IPS-18c (cell line): ENCODE data around the gene GOLM1.

ENCODE experiments used
- H3K4me3 ChIP-seq: 2 replicates; pipeline ENCODE4 v1.7.0; 2013; ENCODE audit warnings: low read depth, mild to moderate bottlenecking, low read length, moderate library complexity; ENCODE audit not compliant: insufficient read depth
- H3K9me3 ChIP-seq: one replicate; pipeline ENCODE4 v1.6.1; 2013; ENCODE audit warnings: mild to moderate bottlenecking, low read length, moderate library complexity; ENCODE audit not compliant: control insufficient read depth, insufficient read depth

Gene GOLM1

GRCh38 chr9:86097510-86098224 is 1.7 kb downstream of the GOLM1 start:
- Histone ChIP-seq H3K4me3 (no peak overlapping the region; the same call in 1 of the 2 replicates), H3K9me3 (no peaks in the 10 kb centered on the region)

- Histone ChIP-seq H3K4me3 (no peak overlapping the region), H3K9me3 (no peaks in the 10 kb centered on the region)
Observed at GRCh38 chr9:86096386-86096785, 3.0 kb downstream of the GOLM1 start.

DNA sequence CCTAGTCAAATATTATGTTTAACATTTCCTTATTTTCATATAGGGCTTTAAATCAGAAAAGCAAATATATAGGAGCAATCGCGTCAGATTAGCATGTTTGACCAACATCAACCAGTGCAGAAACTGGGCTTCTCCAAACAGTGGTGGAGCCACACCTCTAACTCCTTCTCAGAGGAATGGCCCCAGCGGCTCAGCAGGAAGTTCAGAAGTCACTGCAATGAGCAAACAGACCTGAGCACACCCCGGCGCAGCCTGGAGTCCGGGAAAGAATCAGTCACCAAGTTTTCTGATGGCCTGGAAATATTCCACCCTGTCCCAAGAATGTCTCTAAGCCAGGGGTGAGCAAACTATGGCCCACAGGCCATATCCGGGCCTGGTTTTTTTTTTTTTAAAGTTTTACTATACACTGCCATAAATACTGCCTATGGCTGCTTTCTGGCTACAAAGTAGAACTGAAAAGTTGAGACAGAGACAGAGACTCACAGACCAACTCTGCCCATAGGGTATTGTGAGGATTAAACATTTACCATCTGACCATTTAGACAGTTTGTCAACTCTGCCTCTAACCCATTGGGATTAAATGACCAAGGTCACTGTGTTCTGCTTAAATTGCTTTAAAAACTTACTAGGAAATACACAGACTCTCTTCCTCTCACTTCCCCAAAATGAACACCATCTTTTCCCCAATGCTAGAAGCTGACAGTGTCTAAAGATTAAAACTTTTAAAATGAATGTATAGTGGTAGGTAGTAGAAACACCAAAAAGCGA is 5.4 kb downstream of the GOLM1 start:
- Histone ChIP-seq H3K9me3 (no peaks in the 10 kb centered on the region), H3K4me3 (no peak overlapping the region)

DNA sequence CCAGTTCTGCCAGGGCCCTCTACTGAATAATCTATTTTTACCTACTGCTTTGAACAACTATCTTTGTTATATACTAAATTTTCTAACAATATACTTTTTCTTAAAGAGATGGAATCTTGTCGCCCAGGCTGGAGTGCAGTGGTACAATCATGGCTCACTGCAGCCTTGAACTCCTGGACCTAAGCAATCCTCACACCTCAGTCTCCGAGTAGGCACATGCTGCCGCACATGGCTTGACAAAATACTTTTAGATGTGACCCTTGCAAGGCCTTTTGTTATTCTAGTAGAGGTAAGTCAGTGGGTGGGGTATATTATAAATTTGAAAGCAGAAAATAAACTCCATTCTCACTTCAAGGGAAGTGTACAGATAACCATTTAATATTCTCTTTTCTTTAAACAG is 7.9 kb downstream of the GOLM1 start:
- Histone ChIP-seq H3K9me3 (no peaks in the 10 kb centered on the region), H3K4me3 (no peak overlapping the region)

- Histone ChIP-seq H3K9me3 (no peaks in the 10 kb centered on the region), H3K4me3 (no peak overlapping the region)
Observed at GRCh38 chr9:86082870-86083269, 16.5 kb downstream of the GOLM1 start.

GRCh38 chr9:86079865-86080469 is 19.4 kb downstream of the GOLM1 start:
- Histone ChIP-seq H3K4me3 (no peak overlapping the region), H3K9me3 (no peaks in the 10 kb centered on the region)

DNA sequence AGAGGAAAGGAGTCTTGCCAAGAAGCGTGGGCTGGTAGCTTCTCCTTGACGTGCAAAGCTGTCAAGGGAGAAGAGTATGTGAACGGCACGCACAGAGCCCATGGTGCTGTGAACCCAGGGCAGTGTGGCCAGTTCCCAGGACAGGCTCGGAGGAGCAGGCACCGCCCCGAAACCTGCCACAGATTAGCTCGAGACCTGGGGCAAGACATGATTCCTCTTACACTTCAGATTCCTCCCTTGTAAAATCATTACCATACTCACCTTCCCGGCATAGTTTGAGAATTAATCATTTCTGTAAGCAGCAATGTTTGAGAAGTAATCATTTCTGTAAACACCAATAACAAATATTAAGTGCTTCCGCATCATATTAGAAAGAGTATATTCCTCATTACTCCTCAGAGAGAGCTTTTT is 19.9 kb downstream of the GOLM1 start:
- no peaks in the 10 kb centered on the region for H3K9me3 ChIP-seq
- no peak overlapping the region for H3K4me3 ChIP-seq

GRCh38 chr9:86078731-86079130 is 20.6 kb downstream of the GOLM1 start:
- H3K9me3 ChIP-seq: no peaks in the 10 kb centered on the region

DNA sequence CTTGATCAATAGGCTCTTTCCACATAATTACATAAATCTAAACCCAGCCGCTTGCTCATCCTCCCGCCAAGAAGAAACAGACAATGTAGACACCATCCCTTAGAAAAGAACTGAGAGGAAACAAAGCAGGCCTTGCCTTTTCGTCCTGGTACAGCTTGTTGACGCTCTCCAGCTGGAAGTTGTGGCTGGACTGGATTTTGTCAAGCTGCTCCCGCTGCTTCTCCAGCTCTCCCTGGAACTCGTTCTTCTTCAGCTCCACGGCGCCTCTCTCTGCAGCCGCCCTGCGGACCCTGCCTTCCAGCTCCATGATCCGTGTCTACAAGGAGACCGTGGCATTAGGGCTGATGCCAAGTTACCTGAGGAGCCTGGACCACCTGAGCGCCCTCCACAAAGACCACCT is 22.1 kb downstream of the GOLM1 start:
- no peak overlapping the region for H3K4me3 ChIP-seq
- no peaks in the 10 kb centered on the region for H3K9me3 ChIP-seq

More at GRCh38 chr9:86078731-86079130, 20.6 kb downstream of the GOLM1 start:
- no peak overlapping the region for H3K4me3 ChIP-seq

DNA sequence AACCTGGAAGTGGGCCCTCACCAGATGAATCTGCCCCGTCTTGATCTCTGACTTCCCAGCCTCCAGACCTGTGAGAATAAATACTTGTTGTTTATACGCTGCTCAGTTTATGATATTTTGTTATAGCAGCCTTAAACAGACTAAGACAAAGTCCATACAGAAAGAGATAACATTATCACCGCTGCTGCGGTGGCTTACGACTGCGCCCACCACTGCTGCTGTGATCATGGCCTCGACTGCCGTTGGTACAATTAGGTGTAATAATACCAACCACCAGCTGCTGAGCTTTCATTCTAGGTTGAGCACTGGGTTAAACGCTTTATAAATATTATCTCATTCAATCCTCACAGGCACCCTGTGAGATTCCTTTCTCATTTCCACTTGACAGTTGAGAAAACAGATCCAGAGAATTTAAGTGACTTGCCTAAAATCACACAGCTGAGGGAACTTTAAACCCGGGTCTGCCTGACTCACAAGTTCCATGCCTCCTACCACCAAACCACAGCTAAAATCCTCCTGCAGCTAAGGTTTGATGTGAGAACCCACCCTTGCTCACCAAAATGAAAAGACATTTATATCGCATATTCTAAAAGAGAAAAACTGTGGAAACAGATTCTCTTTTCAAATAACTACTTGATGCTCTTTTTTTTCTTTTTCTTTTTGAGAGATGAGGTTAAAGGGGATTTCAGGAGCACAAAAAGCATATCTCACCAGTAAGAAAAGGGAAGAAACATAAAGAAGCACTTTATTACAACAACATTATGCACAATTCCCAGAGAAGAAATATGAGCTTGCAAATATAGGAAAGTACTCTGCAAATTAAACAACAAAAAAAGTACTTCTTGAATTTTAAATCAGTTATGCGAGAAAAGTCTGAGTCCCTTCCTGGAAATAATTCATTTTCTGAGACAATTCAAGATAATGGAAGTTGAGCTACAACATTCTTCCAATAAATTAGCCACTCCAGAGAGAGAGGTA is 23.9 kb downstream of the GOLM1 start:
- no peak overlapping the region for H3K4me3 ChIP-seq
- H3K9me3 ChIP-seq: no peaks in the 10 kb centered on the region

DNA sequence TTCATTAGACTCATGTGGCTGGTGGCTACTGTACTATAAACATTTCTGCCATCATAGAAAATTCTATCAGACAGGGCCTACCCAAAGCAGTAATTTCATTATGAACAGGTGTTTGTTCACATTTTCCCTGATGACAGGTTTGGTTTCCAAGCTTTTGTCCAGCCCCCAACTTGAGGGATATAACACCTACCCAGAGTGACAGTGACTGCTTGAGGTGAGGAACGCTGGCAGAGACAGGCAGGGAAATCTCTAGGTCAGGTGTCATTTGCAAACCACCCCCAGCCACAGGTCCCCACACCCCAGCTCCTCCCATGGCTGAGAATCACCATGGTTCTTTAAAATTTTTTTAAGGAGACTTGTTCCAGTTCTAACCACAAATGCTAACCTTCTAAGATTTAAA is 25.5 kb downstream of the GOLM1 start:
- Histone ChIP-seq H3K9me3 (no peaks in the 10 kb centered on the region), H3K4me3 (no peak overlapping the region)

DNA sequence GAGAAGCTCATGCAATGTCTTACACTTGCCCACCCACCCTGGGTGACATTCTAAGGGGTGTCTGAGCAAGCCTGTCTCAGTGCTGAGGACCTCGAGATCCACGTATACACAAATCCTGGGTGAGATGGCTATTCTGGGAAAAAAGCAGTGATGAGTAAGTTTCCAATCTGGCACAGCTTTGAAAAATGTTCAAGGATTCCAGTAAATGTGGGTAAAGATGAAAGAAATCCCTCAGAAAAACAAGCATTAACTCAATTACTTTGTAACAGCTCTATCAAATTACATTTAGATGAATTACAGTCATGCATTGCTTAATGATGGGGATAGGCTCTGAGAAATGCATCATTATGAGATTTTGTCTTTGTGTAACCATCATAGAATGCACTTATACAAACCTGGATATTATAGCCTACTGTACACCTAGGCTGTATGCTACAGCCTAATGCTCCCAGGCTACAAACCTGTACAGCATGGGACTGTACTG is 26.9 kb downstream of the GOLM1 start:
- Histone ChIP-seq H3K9me3 (no peaks in the 10 kb centered on the region), H3K4me3 (no peak overlapping the region)

DNA sequence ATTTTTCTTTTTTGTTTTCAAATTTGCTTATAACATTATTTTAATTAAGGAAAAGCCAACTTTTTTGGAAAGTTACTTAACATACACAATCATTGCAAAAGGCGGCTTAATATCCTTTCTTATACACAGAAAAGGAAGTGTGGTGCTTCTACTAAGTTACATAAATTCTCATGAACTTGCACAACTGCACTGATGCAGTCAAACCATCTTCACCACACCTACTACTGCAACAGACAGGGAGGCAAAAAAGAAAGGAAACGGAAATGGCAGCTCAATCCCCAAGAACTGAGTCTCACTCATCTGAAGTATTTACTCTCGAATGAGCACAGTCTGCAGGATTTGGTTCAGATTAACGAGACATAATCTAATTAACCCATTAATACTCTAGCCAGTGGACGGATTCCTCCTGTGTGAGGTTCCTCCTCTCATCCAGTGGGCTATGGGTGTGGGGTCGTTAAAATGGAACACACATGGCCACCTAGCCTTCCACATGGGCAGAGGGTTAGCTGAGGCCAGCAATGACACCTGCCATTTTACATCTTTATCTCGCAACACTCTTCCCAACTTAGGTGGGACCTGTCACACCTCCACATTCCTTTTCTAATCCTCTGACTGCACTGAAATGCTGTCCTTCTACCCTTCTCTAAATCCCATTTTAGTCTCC is 30.0 kb downstream of the GOLM1 start:
- H3K4me3 ChIP-seq: no peak overlapping the region
- H3K9me3 ChIP-seq: no peaks in the 10 kb centered on the region

DNA sequence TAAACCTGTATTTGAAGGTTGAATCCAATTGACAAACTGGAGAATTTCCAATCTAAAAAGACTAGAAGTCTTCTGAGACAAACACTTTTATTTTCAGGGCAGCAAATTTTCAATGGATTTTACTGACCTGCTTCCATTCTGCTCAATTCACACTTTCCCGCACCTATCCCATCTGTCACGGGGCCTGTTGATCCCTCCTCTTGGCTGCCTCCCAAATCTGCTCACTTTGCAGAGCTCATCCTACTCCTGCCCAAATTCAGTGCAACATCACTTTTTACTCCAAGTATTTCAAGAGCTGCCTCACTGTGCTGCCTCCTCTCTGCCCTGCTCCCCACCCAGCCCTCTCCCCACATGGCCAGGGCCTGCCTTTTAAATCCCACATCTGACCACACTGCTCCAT is 35.1 kb downstream of the GOLM1 start:
- Histone ChIP-seq H3K9me3 (no peaks in the 10 kb centered on the region), H3K4me3 (no peak overlapping the region)

- H3K9me3 ChIP-seq: no peaks in the 10 kb centered on the region
- no peak overlapping the region for H3K4me3 ChIP-seq
Observed at GRCh38 chr9:86062845-86063693, 36.3 kb downstream of the GOLM1 start.
